Fibroblast of the conjunctiva (primary cell): Measurements from ENCODE around the gene LNX2.
"Not testable (repeated sequence)": the region's sequence is repeated elsewhere in the genome, so short reads cannot be mapped to it uniquely, and the experiment has no call there.

Experiments used
- DNase-seq: peaks from one replicate; pipeline ENCODE4 v3.0.0-alpha.2; 2010; ENCODE audit warnings: low read depth

LNX2 gene

DNA sequence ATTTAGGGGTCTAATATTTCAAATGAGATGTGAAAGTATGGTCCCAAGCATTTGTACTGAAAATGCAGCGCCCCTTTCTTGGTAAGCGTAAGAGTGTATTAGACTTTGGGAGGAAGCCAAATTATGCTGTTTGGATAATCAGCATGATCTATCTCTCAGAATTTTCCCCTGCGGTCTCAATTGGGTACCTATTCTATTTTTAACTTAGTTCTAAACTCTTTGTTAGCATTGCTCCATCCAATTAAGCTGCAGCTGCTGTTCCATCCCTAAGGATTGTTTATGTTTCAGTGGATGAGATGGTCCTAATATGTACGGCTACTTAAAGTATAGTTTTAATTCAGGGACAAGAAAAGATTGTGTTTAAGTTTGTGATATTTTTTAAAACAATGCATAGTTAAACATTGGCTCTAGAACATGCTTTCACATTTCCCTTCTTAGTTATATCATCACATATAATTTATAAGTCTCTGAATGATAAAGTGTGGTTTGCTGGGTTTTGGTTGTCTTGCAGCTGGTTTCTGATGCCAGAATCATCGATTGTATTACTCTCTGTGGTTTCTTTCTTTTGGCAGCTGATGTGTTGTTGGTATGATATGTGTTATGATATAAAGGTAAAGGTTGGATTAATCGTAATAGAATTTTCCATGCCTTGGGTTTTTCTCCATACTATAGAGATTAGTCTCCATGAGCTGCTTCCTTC is 16.4 kb upstream of the LNX2 start:
- no peak for DNase-seq

DNA sequence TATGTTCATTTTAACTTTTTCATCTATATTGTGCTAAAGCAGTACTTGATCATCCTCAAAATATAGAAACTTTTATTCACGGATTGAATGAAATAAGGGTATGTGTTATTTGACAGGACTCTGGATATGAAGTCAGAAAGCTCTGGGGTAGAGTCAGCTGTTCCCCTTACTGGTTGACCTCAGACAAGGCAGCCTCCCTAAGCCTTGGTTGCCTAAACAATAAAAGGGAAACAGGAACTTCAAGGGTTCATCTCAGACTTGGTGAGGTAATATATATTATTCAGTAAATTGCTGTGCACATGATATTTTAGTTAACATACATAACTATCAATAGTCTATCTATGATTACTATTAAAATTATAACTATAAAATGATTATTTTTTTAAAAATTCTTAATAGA is 14.9 kb upstream of the LNX2 start:
- no peak for DNase-seq

DNA sequence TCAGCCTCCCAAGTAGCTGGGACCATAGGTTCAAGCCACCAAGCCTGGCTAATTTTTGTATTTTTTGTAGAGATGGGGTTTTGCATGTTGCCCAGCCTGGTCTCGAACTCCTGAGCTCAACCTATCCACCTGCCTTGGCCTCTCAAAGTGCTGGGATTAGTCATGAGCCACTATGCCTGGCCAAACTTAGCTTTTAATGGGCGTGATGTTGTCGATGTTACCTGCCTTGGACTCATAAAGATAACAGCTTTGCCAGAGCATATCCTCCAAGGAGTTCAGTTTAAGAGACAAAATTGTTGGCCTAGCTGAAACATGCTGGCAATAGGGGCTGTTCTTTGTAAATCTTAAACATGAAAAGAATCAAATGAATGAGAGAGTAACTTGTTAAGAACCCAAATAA is 14.5 kb upstream of the LNX2 start:
- no peak for DNase-seq

DNA sequence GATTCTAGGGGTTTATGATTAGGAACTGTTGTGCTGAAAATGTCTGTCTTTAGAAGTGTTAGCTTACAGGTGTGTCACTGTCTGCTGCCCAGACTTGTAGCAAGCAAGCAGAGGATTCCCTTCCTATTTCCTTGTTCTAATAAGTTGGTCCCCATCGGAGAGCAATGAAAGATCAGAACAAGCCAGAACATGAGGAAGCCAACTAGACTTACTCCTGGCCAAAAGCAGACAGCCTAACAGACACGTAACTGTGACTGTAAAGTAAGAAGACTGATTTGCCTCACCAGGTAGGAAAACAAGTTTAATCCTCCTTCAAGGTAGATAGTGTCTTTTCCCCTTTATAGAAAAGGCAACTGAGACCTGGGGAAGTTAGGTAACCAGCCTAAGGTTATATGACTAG is 13.9 kb upstream of the LNX2 start:
- no peak for DNase-seq

DNA sequence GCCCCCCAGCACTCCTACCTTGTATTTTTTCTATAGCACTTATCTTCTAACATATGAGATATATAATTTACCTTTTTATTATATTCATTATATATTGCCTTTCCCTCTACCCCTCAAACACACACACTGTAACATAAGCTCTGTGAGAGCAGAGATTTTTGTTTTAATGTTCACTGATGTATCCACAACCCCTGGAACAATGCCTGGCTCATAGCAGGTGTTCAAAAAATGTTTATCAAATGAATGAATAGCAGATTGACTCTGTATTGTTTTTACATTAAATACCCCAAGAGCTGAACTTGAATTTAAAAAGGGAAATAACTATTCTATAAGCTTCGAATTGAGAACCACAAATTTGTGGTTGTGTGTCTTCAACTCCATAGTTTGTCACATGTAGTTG is 12.3 kb upstream of the LNX2 start:
- DNase-seq, result no peak

DNA sequence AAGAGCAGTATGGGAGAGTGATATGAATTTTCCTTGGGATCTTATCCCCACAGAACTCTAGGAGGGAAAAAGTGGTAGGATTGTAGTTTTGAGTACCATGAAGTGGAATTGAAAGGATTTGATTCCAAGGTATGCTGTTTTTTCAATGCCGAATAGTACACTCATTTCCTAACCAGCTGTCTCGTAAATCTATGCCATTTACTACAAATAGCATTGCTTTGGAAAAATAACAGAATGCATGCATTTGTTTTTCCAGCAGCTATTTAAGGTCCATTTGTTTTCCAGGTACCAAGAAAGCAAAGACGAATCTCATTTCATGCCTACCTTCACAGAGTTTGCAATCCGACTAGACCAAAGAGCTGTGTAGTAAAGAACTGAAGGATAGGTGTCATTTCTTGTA is 11.9 kb upstream of the LNX2 start:
- DNase-seq, result no peak

DNA sequence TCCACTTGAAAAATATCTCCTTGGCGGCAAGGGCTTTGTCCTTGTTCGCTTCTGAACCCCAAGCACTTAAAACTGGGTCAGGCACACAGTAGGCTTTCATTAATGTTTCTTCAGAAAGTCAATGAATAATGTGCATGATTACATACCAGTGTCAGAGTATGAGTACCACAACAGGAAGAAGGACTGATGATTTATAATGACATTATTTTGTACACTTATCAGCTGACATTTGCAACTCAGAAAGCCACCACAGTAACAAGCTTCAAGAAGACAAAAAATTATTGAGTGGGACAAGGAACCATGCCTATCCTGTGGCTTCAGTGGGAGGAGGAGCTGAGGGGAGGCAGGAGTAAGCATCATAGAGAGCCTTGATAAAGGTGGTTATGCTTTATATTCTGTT is 11.3 kb upstream of the LNX2 start:
- DNase-seq, result no peak

DNA sequence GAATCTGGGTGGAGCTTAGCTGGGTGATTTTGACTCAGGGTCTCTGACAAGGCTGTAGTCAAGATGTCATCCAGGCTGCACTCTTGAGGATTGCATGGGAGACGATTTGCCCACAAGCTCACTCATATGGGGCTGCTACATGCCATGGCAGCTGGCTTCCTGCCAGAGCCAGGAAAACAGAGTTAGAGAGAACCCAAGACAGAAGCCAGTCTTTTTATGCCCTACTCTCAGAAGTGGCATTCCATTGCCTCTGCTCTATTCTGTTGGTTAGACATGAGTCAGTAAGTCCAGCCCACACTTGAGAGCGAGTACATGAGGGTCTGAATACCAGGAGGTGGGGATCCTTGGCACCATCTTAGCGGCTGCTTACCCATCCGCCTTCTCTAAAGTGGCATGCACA is 10.8 kb upstream of the LNX2 start:
- no peak for DNase-seq

DNA sequence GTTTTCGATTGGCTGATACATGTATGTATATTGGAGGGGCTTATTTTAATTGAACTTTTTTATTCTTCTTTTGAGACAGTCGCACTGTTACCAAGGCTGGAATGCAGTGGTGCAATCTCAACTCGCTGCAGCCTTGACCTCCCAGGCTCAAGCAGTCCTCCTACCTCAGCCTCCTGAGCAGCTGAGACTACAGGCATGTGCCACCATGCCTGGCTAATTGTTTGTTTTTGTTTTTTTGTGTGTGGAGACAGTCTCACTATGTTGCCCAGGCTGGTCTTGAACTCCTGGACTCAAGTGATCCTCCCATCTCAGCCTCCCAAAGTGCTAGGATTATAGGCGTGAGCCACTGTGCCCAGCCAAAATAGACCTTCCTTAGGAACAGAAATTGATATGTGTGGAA is 8.4 kb upstream of the LNX2 start:
- DNase-seq, result not testable (repeated sequence)

DNA sequence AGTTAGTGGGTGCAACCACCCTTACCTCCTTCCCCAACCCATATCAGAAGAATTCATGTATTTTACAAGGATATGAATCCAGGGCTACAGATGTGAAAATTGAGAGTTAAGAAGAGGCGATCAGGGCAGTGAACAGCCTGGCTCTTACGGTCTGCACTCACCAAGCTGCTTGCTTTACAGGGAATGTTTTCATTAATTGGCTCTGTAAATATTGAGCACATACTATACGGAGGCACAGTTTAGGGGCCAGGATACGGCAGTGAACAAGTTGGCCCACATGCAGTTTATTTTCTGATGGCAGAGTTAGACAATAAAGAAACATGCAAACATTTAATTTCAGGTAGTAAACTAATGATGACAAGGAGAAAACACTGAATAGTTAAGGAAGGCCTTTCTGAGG is 7.8 kb upstream of the LNX2 start:
- DNase-seq, result no peak

DNA sequence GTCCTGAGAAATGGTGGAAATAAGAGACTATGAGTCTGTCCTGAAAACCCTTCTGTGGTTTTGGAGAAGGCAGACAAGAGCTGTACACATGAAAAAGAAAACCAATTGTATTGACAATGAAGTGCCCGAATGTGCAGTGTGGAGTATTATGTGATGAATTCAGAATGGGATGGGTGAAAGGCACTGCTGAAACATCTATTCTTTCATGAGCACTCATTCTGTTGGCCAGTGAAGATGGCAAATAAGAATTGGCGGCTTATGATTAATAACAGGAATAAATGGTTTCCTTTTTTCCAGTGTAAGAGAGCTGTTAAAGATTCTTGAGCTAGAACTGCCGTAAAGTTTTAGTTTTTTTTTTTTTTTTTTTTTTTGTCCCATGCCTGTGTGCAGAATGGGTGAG is 7.1 kb upstream of the LNX2 start:
- no peak for DNase-seq

DNA sequence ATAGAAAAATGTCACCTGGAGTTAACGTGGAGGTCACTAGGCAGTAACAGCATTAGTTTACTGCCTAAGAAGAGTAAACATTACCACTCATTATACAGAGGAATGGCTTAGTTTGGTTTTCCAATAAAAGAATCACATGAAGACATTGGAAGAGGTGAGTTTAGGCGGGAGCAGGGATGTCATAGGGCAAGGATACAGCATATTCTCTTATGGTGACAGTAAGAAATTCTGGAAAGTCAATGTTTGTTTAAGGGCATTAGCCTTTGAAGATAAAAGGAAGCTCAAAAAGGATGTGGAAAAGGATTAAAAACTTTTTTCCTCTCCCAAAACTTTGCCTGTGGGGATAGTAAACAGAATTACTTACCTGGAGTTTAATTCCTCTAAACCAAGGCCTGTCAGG is 5.5 kb upstream of the LNX2 start:
- no peak for DNase-seq

DNA sequence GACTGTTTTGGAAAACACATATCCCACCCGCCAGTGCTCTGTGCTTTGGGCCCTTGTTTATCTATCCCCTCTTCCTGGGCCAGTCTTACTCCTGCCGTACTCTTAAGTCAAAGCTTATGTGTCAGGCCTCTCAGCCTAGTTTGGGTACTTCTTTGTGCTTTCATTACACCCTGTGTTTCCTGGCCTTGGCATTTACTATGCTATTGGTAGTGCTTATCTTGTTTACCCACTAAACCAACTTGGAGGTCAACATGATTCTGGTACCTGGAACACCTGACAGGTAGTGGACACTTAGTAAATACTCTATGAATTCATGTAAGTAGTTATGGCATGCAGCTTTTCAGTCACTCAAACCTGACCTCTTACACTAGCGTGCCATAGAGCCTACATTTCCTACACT is 3.7 kb upstream of the LNX2 start:
- DNase-seq, result no peak

DNA sequence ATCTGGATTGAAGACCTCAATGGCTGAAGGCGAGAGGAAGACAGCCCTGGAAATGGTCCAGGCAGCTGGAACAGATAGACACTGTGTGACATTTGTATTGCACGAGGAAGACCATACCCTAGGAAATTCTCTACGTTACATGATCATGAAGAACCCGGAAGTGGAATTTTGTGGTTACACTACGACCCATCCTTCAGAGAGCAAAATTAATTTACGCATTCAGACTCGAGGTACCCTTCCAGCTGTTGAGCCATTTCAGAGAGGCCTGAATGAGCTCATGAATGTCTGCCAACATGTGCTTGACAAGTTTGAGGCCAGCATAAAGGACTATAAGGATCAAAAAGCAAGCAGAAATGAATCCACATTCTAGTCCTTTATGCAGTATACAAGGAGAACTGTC is 2.6 kb upstream of the LNX2 start:
- DNase-seq, result no peak

DNA sequence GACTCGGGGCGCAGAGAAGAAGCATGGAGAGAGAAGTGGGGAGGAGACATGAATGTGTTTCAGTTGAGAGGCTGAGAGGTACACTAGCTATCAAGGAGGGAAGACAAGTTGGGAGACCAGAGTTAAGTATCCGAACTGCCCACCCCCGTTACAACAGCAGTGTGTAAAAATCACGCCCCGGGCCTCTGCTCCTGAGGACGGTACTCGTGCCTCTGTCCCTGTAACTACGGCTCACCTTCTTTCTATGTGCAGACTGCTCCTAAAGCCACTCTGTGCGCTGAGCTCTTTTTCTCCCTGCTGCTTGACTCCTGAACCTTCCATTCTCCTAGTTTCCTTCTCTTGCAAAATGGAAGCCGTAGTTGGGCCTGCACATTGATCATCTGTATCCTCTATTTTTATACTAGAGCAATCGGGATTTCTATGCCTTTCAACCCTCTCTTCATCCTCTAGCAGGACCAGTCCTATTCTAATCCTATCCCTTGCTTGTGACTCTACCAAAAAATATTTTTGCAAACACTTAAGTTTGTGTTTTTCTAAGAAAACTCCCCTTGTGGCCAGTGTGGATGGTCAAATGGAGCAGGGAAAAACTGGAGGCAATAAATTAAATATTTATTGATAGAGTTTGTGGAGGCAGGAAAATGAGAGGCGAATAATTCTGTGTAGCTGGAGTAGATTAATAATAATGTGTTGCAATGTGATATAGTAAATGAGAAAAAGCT is 1.9 kb upstream of the LNX2 start:
- DNase-seq, result no peak

DNA sequence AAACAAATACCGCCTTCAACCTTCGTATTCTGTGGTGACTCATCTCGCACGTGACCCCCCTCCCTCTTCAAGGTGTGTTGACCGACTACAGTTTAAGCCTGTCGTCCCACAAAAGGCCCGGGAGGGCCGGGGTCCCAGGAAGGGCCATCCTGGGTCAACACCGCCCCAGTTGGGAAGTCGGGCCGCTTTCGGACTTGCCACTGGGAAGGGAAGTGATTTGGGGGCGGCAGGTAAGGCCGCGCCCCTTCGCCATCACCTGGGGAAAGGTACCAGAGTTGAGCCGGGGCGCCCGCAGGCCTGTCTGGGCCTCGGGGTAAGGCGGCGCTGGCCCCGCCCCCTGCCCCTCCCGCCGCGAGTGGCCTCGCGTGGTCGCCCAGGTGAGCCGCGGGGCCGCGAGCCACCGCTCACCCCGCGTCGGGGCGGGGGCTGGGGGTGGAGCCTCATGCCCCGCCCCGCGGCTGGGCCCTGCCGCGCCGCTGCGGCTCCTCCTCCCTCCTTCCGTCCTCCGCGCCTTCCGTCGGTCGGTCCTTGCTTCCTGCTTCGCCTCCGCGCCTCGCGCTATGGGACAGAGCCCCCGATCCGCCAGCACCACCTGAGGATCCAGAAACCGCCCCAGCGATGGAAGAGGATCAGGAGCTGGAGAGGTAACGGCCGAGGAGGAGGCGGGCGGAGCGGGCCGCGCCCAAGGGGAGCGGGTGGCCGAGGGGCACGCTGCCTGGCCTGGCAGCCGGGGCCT is 1.2 kb upstream of the LNX2 start, which contains the start of gene POLR1D:
POLR1D (plus strand) TSS at position 527 of the 736 bp plus-strand sequence; CDS start at position 619, 92 bp downstream.
- peak; percentile 43 for DNase-seq

DNA sequence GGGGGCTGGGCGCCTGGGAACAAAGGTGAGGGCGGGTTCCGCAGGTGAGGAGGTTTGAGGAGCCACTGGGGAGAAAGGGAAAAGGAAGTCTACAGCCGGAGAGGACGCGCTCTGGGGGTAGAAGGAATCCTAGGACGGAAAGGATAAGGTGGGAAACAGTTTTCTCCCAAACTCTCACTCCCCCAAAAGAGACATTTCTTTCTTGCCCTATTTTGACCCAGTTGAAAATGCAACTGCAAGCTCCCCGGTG is 712 bp upstream of the LNX2 start:
- DNase-seq, result no peak

DNA sequence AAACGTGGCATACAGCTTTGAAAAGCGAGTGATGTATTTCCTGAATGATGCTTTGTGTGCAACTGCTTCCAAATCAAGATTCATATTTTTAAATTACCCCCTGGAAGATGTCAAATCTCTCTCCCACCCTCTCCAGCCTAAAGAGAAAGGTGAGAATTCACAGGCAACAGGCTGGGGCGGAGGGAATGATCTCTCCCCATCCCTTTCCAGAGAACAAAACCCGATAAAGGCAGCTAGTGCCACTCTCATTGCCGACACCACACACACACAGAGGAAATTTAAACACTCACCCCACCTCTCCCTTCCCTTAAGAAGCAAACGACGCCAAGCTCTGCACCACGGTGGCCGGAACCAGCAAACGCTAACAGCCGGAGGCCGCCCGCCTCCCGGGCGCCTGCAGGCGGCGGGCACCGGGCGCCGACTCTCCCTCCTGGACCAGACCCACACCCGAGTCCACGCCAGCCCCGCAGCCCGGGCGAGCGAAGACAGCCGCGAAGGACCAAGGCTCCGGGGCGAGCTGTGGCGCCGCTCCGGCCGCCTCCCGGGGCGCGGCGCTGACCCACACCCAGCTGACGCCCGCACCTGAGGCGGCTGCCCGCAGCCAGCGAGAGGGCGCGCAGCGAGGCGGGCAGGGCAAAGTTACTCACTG is 477 bp downstream of the LNX2 start:
- no peak for DNase-seq

DNA sequence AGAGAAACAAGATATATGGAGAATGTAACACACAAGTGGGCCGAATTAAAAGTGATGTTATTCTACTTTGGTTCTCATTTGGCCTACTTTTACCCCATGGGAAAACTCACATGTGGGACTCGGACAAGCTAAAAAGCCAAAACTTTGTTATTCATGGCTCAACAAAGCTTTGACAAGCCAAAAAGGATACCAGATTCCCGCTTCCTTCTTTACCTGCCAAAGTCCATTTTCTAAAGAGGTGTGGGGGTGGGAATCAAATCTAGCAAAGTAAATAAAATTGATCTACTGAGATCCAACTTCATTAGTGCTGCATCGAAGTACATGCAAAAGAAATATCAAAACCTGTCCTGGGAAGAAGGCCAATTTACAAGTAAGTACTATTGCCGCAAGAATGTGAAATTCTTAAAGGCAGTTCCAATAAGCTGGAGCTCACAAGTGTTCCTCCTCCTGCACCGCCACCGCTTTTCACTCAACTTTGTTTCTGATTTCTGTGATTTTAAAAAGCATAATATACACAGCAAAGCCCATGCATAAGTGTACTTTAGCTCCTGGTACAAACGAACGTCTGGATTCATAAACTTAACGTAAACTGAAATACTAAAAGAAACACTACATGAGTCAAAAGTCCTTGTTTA is 1.1 kb downstream of the LNX2 start:
- peak; percentile 21 for DNase-seq

DNA sequence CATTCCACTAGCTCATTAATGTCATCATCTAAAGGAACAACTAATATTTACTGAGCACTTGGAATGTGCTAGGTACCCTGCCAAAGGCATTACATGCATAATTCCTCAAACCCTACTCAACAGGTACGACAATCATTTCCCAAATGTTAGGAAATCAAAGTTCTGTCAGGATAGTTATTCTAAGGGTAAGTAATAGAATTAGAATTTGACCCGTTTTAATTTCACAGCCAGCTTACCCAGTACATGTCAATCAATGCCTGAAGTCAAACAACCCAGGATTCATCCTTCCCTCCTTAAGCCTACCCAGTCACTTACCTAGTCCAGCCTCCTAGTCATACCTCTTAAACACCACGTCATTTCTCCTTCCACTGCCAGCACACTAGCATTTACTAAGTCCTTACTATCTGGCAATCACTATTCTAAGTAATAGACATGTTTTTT is 2.4 kb downstream of the LNX2 start:
- no peak for DNase-seq

DNA sequence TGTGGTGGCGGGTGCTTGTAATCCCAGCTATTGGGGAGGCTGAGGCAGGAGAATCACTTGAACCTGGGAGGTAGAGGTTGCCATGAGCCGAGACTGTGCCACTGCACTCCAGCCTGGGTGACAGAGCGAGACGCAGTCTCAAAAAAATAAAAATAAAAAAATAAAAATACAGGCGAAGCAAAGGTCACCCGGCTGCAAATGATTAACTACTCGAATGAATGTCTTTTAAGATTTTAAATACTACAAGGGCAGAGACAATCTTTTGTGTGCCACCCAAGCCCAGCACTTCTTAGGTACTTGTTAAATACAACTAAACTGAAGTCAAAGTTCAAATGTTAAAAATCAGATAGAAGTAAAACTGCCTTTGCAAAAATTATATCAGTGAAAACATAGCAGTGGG is 6.7 kb downstream of the LNX2 start:
- DNase-seq, result no peak

DNA sequence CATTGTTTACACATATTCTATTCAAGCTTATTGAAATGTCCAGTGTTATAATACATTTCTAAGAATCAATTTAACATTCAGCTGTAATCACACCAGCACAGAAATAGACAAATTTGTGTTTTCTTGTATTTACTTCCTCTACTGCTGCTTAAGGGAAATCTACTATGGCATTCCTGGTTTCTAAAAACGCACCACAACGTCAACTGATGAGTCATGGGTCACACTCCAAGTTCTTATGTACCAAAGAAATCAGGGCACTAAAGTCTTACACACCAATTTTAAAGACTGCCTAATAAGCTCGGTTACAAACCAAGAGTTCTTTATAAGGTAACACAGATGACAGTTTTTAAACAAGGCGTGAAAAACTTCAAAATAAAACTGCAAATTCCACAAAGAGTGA is 13.2 kb downstream of the LNX2 start:
- peak; percentile 34 for DNase-seq
